Measurements from ENCODE around the gene RNPEPL1.
"Not testable (repeated sequence)": the region's sequence is repeated elsewhere in the genome, so short reads cannot be mapped to it uniquely, and the experiment has no call there.

Gene RNPEPL1

GRCh38 chr2:240605867-240606743 lies 37.8 kb downstream of the RNPEPL1 start:
- DNase-seq: no peak

DNA sequence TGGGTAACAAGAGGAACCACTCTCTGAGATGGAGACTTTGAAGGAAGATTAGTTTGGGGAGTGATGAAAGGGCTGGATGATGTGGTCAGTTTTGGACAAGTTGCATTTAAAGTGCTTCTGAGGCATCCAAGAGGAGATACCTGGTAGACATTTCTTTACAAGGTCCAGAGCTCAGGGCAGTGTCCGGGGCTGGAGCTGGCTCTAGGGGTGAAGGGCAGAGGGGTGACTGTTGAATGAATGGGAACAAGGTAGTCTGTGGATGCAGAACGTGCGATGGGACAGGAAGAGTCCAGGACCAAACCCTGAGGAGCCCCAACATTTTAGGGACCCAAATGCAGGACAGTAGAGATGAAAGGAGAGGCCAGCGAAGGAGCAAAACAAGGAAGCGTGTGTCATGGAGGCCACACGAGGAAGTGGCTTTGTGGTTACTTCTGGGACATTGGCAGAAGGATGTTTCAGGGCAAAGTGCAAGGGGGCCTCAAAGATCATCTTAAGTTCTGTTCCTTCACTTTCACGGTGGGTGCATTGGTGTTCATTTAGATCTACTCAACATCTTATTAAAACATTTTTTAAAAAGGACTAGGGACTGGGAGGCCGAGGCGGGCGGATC lies 43.4 kb downstream of the RNPEPL1 start:
- no peak for DNase-seq

DNA sequence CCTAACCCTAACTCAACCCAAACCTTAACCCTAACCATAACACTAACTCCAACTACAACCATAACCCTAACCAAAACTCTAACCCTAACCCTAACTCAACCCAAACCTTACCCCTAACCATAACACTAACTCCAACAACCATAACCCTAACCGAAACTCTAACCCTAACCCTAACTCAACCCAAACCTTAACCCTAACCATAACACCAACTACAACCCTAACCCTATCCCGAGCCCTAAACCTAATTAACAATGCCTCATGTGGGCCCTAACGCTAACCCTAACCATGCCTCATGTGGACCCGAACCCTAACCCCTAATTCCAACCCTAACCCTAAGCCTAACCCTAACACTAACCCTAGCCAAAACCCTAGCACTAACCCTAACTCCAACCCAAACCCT lies 45.5 kb downstream of the RNPEPL1 start:
- DNase-seq: no peak

DNA sequence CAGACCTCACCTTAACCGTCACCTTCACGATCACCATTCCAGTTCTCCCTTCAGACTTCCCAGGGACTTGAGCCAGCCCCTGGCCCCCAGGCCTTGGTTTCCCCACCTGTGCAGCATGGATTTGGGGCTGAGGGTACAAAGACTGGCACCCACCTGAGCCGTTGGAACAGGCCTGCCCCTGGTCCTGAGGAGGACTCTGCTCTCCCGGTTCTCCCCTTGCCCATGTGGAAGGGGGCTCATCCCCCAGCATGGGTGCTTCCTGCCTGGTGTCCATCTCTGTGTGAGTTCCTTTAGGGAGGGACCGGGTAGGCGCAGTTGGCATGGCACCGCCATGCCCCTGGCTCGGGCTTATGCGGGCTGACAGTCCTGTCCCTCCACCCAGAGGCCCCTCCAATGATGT lies 46.1 kb downstream of the RNPEPL1 start:
- DNase-seq: no peak

GRCh38 chr2:240615396-240615795 lies 47.1 kb downstream of the RNPEPL1 start:
- no peak for DNase-seq

GRCh38 chr2:240615820-240616547 lies 47.7 kb downstream of the RNPEPL1 start:
- no peak for DNase-seq

DNA sequence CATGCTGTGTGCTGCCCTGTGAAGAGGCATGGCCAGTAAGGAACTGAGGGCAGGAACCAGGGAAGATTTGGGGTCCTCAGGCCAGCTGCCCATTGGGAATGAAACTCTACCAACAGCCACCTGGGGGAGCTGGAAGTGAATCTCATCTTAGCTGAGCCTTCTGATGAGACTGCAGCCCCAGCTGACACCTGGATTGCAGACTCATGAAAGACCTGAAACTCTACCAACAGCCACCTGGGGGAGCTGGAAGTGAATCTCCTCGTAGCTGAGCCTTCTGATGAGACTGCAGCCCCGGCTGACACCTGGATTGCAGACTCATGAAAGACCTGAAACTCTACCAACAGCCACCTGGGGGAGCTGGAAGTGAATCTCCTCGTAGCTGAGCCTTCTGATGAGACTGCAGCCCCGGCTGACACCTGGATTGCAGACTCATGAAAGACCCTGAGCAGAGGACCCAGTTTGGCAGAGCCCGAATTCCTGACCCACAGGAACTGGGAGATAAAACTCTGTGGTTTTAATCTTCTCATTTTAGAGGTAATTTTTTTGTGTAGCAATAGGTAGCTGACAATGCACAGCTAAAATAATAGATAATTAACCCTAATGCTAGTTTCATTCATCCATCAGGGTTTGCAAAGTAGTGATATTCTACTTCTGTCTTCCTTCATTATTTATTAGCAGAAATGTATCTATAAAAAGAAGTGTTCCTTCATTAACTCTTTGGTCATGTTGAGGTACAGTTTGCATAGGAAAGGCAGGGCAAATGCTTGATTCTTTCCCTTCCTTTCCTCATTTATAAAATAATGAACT lies 48.8 kb downstream of the RNPEPL1 start:
- DNase-seq: not testable (repeated sequence)

DNA sequence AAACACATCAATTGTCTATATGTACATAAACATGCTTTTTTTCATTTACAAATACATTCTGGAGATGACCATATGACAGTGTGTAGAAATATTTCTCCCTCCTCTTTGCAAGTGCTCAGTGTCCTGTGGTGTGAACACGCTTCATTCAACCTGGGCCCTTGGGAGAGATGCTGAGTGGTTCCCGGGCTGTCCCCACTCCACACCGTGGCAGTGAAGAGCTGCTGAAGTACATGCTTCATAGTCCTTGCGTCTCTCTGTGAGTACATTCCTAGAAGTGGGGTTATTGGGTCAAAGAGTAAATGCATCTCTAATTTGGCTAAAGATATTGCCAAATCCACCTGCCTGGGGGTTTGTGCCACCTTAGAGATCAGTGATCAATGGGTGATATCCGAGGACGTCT lies 50.5 kb downstream of the RNPEPL1 start:
- no peak for DNase-seq

- no peak for DNase-seq
These were observed 51.3 kb downstream of the RNPEPL1 start for GRCh38 chr2:240619506-240620148.

DNA sequence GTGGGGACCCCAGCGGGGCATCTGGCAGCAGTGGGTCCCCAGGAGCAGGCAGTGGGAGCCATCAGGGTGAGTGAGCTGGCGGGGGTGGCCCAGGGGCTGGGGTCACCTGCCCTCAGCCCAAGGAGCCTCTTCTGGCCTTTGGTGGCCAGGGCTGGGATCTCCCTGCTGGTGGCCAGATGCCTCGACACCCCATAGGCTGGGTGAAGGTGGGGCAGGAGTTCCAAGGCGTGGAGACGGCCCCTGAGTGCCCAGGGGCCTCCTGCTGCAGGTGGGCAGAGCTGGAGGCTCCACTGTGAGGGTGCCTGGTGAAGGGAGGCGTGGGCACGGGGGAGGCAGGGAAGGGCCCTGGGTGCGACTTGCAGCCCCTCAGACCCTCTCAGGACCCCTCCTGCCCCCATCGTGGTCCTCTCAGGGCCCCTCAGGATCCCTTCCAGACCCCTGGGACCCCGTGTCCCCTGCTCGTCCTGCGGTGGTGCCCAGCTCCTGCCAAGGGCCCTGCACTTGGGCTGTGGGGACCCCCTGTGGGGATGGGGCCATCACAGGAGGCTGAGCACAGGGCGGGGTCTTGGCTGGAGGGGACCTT lies 52.0 kb downstream of the RNPEPL1 start:
- no peak for DNase-seq

- DNase-seq: no peak
These were observed 52.6 kb downstream of the RNPEPL1 start for GRCh38 chr2:240620859-240621258.

DNA sequence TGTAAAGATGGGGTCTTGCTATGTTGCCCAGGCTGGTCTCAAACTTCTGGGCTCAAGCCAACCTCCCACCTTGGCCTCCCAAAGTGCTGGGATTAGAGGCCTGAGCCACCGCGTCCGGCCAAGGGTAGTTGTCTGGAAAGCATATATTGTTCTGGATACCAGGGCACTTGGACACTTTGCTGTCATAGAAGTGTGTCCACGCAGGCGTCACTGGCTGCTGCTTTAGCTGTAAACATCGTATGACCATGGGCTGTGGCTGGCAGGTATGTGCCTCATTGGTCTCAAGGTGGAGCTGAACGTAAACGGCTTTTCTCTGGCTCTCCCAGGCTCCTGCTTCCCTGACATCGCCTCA lies 53.8 kb downstream of the RNPEPL1 start:
- DNase-seq: no peak

- no peak for DNase-seq
These were observed 54.4 kb downstream of the RNPEPL1 start for GRCh38 chr2:240622531-240623235.

DNA sequence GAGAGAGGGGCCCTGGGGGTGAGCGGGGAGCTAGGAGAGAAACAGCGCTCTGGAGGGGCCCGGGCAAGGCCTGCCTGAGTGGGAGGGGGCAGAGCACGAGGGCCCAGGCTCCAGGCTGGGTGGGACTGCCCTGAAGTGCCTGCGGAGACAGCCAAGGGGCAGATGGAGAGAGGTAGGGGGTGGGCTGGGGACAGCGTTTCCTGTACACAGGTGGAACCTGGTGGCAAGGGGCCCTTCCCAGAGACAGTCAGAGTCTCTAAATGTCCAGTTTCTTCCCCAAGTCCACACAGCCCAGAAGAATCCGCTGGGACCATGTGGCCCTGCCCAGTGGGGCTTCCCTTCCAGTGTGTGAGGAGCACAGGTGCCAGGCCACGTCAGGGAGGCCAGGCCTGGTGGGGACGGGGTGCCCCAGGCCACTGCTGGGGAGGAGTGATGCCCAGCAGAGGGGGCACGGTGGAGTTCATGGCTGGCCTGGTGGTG lies 55.3 kb downstream of the RNPEPL1 start:
- no peak for DNase-seq

DNA sequence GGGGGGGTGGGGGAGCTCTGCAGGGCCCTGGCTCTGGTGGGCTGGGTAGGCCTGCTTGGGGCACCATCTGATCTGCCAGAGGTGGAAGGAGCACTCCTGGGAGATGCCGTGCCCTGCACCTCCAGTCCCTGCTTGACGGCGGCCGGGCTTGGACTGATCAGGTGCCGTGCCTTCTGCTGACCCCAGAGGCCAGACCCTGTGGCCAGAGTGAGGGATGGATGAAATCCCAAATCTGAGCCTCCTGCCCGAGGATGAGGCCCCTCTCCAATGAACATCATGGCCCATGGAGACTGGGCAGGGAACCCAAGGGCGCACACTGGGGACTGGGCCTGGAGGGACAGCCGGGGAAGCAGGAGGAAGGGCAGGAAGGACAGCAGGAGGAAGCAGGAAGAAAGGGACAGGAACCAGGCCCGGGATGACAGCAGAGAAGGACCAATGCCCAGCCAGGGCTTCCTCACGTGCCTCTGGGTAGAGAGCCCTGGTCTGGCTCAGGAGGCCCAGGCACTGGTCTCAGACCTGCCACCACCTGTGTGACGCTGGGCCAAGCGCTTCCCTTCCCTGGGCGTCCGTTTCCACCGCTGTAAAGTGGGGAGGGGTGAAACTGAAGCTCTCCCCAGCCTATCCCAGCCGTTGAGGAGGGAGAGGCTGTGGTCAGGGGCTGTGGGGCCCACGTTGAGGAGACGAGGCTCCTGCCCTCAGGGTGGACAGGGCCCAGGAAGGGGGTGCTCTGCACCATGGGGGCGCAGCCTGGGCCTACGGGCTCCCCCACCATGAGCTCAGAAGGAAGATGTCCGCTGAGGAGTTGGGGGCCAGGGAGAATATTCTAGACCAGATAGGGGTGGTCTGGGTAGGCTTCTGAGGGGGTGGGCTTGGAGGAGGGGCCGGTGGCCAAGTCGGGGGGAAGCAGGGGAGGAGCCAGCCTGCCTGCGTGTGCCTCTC lies 56.0 kb downstream of the RNPEPL1 start:
- no peak for DNase-seq

- DNase-seq: no peak
These were observed 56.8 kb downstream of the RNPEPL1 start, which contains the start of gene GPR35 for GRCh38 chr2:240624950-240625621. Gene GPR35, plus strand, starts transcription at chr2:240625480. Its CDS starts 4,473 bp downstream, at chr2:240629953.

DNA sequence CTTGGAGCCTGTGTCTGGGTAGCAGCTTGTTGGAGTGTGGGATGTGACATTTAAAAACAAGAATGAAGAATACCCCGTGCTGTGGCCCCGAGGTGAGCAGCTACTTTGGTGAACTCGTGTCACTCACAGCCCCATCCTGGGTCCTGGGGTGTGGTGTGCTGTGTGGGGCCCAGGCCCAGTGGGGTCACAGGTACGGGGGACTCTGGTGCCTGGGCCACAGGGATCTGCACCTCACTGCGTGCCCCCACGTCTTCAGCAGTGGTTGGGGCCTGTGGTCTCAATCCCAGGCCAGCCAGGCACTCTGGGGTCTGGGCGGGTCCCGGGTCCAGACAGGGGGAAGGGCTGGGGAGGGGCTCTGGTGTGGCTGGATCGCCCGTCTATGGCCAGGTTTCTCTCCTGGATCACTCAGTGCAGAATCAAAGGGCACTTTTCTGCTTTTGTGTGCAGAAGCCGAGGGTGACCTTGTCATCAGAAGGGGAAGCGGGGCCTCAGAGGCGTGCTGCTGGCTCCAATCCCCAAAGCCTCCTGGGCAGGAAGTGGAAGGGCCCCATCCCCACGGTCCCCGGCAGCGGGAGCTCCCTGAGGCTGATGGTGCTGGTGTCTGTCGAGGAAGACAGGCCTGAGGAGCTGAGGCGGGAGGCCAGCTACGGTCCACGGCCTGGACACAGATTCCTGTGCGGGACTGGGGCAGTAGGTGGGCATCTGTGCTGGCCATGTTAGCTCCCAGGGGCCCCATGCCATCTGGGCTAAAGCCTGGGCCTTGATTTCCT lies 58.4 kb downstream of the RNPEPL1 start:
- DNase-seq: no peak

DNA sequence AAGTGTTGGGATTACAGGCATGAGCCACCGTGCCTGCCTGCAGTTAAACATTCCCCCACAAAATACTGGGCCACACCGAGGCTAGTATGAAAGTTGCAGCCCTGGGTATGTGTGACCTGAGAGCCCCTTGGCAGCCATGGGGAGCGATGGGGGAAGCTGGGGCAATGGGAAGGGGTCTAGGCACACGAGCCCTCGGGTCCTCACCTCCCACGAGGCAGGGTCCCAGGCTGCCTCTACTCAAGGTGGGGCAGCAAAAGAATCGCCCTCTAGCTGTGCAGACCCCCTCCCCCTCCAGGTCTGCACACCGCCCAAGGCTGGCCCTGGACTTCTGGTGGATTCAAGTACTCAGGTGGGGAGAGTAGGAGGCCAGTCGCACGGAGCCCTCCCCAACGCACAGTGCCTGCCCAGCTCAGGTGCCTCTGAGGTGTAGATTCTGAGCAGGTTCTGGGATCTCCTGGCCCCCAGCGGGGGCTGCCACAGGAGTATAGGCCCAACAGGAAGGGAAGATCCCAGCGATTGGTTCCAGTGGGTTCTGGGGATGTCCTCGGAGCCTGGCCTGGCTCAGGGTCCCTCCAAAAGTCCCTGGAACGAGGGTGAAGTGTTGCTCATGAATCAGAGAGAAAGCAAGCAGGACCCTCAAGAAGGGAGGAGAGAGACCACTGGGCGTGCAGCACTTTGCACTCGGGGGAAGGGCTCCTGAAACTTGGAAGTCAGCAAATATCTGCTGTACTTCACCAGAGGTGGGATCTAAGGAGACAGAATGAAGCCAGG lies 59.6 kb downstream of the RNPEPL1 start:
- no peak for DNase-seq
